Neuronal stem cell (in vitro differentiated cells): ENCODE results near the gene HOXC12.

Experiments
- DNase-seq: peaks from one replicate; pipeline ENCODE4 v3.0.0-alpha.2; 2013; ENCODE audit warnings: low spot score
- H2AFZ ChIP-seq: one replicate; pipeline ENCODE4 v1.6.1; 2013; ENCODE audit warnings: mild to moderate bottlenecking, low read length, inconsistent platforms
- H2AK5ac ChIP-seq: 2 replicates; pipeline ENCODE4 v1.6.1; 2013; ENCODE audit warnings: low read depth, mild to moderate bottlenecking, inconsistent platforms, low read length, moderate library complexity, mixed read lengths
- H2BK120ac ChIP-seq: 2 replicates; pipeline ENCODE4 v1.6.1; 2013; ENCODE audit warnings: low read depth, mild to moderate bottlenecking, inconsistent platforms, low read length, moderate library complexity, mixed read lengths
- H2BK12ac ChIP-seq: one replicate; pipeline ENCODE4 v1.6.1; 2013; ENCODE audit warnings: low read length, inconsistent platforms
- H2BK15ac ChIP-seq: 2 replicates; pipeline ENCODE4 v1.6.1; 2013; ENCODE audit warnings: mild to moderate bottlenecking, low read length, inconsistent platforms, mixed read lengths
- H2BK5ac ChIP-seq: one replicate; pipeline ENCODE4 v1.6.1; 2013; ENCODE audit warnings: inconsistent platforms, mild to moderate bottlenecking, low read length, moderate library complexity
- H3K14ac ChIP-seq: one replicate; pipeline ENCODE4 v1.6.1; 2013; ENCODE audit warnings: low read length, inconsistent platforms
- H3K18ac ChIP-seq: 2 replicates; pipeline ENCODE4 v1.6.1; 2013; ENCODE audit warnings: low read length, inconsistent platforms
- H3K23ac ChIP-seq: 2 replicates; pipeline ENCODE4 v1.6.1; 2013; ENCODE audit warnings: low read depth, mild to moderate bottlenecking, mixed read lengths, low read length, inconsistent platforms; ENCODE audit not compliant: poor library complexity
- H3K27ac ChIP-seq: replicated peaks from 3 replicates; pipeline ENCODE4 v1.5.1; 2013; ENCODE audit warnings: low read length, inconsistent platforms
- H3K27me3 ChIP-seq, 3 experiments: 2 replicates each; pipeline ENCODE4 v1.6.1; 2013; ENCODE audit warnings: low read length in 3 of 3, mild to moderate bottlenecking in 2 of 3, inconsistent platforms in 1 of 3, low read depth in 1 of 3, mixed read lengths in 1 of 3, moderate library complexity in 1 of 3; ENCODE audit not compliant: control insufficient read depth in 3 of 3, insufficient read depth in 3 of 3
- H3K36me3 ChIP-seq, 2 donors: replicated peaks in 1 of 2; 2 replicates each; pipeline ENCODE4 v1.6.1; 2013; ENCODE audit warnings: low read length in 2 of 2; ENCODE audit not compliant: control insufficient read depth in 2 of 2, insufficient read depth in 2 of 2
- H3K4ac ChIP-seq: 2 replicates; pipeline ENCODE4 v1.6.1; 2013; ENCODE audit warnings: inconsistent platforms, mild to moderate bottlenecking, low read length, moderate library complexity
- H3K4me1 ChIP-seq, 2 donors: 1 replicate in 1 of 2; 2 replicates in 1 of 2; pipeline ENCODE4 v1.6.1; 2013; ENCODE audit warnings: low read length in 2 of 2, low read depth in 1 of 2; ENCODE audit not compliant: control insufficient read depth in 2 of 2, insufficient read depth in 1 of 2
- H3K4me2 ChIP-seq: one replicate; pipeline ENCODE4 v1.6.1; 2013; ENCODE audit warnings: mild to moderate bottlenecking, low read length, inconsistent platforms; ENCODE audit not compliant: insufficient read depth, poor library complexity, severe bottlenecking
- H3K4me3 ChIP-seq, 2 donors: 2 replicates each; pipeline ENCODE4 v1.5.1; 2013; ENCODE audit warnings: low read length in 2 of 2, mild to moderate bottlenecking in 2 of 2, inconsistent platforms in 1 of 2, moderate library complexity in 1 of 2
- H3K79me1 ChIP-seq: one replicate; pipeline ENCODE4 v1.6.1; 2013; ENCODE audit warnings: low read depth, mild to moderate bottlenecking, inconsistent platforms, low read length, moderate library complexity
- H3K9ac ChIP-seq: one replicate; pipeline ENCODE4 v1.6.1; 2013; ENCODE audit warnings: mild to moderate bottlenecking, low read depth, low read length, inconsistent platforms; ENCODE audit not compliant: poor library complexity
- H3K9me3 ChIP-seq, 2 donors: replicated peaks in 1 of 2; 2 replicates each; pipeline versions ENCODE3 to v1.6.1; 2013; ENCODE audit warnings: low read length in 2 of 2, mild to moderate bottlenecking in 2 of 2, inconsistent platforms in 1 of 2, low read depth in 1 of 2, mixed read lengths in 1 of 2, moderate library complexity in 1 of 2; ENCODE audit not compliant: control insufficient read depth in 2 of 2, insufficient read depth in 1 of 2
- H4K8ac ChIP-seq: one replicate; pipeline ENCODE4 v1.6.1; 2013; ENCODE audit warnings: low read depth, mild to moderate bottlenecking, inconsistent platforms, low read length, moderate library complexity
- H4K91ac ChIP-seq: one replicate; pipeline ENCODE4 v1.6.1; 2013; ENCODE audit warnings: low read length, low read depth, mild to moderate bottlenecking, inconsistent platforms; ENCODE audit not compliant: poor library complexity
- WGBS, 2 donors: extraction: QIAGEN DNeasy Blood & Tissue Kit; methylation state at CpG; one replicate each; pipeline ENCODE4 v1.1.7; 2013; ENCODE audit warnings: missing lambda C conversion rate in 2 of 2, mixed read lengths in 1 of 2; ENCODE audit not compliant: insufficient read length in 2 of 2, insufficient replicate concordance in 1 of 2; ENCODE audit errors: extremely low coverage in 2 of 2; 5-methylcytosine and 5-hydroxymethylcytosine counted together

Gene HOXC12

DNA sequence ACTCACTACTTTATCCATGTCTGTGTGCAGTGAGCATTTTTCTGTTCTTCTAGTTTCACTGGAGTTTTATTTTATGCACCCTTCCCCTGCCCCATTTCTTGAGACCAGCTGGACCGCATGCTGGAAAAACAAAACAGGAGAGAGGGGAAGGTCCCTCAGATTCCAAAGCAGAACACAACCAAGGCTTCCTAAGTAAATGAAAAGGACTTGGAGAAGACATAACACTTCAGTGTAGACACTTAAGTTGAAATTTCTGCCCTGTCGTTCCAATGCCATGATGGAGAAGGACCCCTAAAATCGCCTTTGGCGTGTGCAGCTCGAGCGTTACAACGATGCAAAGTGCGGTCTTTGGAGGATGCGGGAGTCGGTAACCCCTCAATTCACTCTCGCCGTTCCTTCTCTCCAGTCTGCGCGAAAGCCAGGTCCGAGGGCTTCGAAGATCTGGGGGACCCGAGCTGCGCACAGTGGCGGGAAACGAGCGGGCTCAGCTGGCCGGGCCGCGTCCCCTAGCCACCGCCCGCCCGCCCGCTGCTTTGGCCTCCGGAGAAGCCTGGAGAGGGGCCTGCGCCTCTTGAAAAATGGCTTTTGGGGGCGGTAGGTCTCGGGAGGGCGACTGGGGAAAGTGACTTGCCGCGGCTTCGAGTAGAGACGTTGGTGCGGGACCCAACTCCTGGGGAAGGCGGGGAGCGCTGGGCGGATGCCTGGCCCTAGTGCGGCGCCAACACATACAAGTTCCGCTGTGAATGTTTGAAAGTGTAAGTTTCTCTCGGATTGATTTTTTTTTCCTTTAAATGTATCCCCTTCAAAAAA lies 27.3 kb upstream of the HOXC12 start:
- Histone ChIP-seq H3K4me3 (no peak overlapping the region), H4K91ac (no peak overlapping the region), H2AK5ac (no peak overlapping the region), H3K14ac (no peak overlapping the region), H4K8ac (no peak overlapping the region), H3K9ac (no peak overlapping the region), H3K23ac (no peak overlapping the region), H2AFZ (peak overlapping the region; percentile 64), H2BK12ac (no peak overlapping the region), H3K27me3 (peaks cover 32 to 100% (median 90%) of the 10 kb centered on the region in 3 experiments), H3K9me3 (peaks cover 0 to 7% of the 10 kb centered on the region in 2 donors), H3K79me1 (no peaks in the 10 kb centered on the region), H2BK15ac (no peak overlapping the region), H3K18ac (no peak overlapping the region), H3K36me3 (no peaks in the 10 kb centered on the region), H3K4me2 (no peak overlapping the region), H3K4me1 (no peaks in the 10 kb centered on the region), H3K4ac (no peak overlapping the region), H2BK120ac (no peak overlapping the region), H2BK5ac (no peak overlapping the region), H3K27ac (no peak overlapping the region)
- DNase-seq: no peak
- WGBS, 2 donors: no CpG with 5 or more reads among the region's 45 CpGs

DNA sequence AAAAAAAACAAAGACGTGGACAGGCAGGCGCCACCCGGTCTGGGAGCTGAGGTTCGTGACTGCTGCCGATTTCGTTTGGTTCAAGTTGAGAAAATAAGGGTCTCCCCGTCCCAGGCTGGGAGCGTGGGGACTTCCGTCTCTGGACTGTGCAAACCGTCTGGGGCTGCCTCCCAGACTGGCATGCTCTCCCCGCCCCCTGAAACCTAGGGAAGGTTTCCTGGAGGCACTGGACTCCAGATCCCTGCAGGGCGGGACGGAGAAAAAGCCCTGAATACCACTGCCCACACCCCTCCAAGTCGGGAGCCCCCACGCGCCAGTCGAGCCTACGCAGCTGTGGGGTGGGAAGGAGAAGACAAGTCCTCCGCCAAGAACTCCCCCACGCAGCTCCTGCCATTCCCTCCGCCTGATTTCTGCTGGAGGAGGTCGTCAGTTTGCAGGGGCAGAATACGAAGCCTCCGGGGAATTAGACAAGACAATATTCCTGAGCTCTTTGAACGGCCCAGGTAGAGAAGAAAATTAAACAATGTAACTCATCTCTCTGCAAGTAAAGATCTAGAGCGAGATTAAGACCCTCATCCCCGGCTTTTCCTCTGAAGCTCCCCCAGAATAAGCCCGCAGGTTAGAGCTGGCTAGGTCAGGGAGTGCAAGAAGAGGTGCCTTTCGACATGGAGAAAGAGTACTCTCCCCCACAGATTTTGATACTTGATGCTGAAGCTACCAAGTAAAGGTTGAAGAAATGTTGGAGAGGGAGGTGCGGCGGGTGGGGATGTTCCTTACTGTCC lies 26.5 kb upstream of the HOXC12 start:
- Histone ChIP-seq H3K23ac (no peak overlapping the region), H3K27me3 (peaks cover 33 to 100% (median 95%) of the 10 kb centered on the region in 3 experiments)

DNA sequence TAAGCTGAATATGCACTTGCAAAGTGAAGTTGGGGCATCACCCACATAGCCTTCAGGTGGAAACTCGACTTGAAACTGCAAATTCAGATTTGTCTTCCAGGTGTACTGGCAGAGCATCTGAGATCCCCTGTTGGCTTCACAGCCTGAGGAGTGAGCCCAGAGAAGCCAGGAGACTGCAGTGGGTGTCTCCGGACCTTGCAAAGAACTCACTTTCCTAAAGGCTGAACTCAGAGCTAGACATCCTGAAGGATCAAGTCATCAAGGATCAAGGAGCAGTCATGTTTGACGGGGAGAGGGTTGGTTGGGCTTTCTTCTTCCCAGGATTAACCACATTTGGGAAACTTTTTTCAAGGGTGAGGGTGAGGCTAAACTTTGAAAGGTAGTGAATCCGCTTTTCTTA lies 25.2 kb upstream of the HOXC12 start:
- Histone ChIP-seq H4K91ac (no peak overlapping the region), H3K36me3 (no peaks in the 10 kb centered on the region), H3K4me2 (no peak overlapping the region), H4K8ac (no peak overlapping the region), H3K18ac (no peak overlapping the region), H2BK120ac (no peak overlapping the region), H3K14ac (no peak overlapping the region), H3K27me3 (peaks cover 43 to 100% (median 96%) of the 10 kb centered on the region in 3 experiments), H3K4me3 (no peak overlapping the region), H2AFZ (no peak overlapping the region), H2BK15ac (no peak overlapping the region), H3K4ac (no peak overlapping the region), H3K23ac (no peak overlapping the region), H3K9me3 (peaks cover 0 to 7% of the 10 kb centered on the region in 2 donors), H3K79me1 (no peaks in the 10 kb centered on the region), H3K27ac (no peak overlapping the region), H3K4me1 (no peaks in the 10 kb centered on the region), H2AK5ac (no peak overlapping the region), H2BK12ac (no peak overlapping the region), H3K9ac (no peak overlapping the region), H2BK5ac (no peak overlapping the region)
- no CpG with 5 or more reads among the region's 4 CpGs for WGBS, 2 donors
- no peak for DNase-seq

More for the DNA sequence above, 26.5 kb upstream of the HOXC12 start:
- DNase-seq: no peak
- Histone ChIP-seq H3K36me3 (no peaks in the 10 kb centered on the region), H3K9ac (no peak overlapping the region), H3K79me1 (no peaks in the 10 kb centered on the region), H3K4me3 (no peak overlapping the region), H3K14ac (no peak overlapping the region), H2BK5ac (no peak overlapping the region), H3K4me1 (no peaks in the 10 kb centered on the region), H2AFZ (no peak overlapping the region), H2BK15ac (no peak overlapping the region), H2BK120ac (no peak overlapping the region), H4K8ac (no peak overlapping the region), H2AK5ac (no peak overlapping the region), H3K4me2 (no peak overlapping the region), H3K27ac (no peak overlapping the region), H2BK12ac (no peak overlapping the region), H3K18ac (no peak overlapping the region), H4K91ac (no peak overlapping the region), H3K9me3 (peaks cover 0 to 7% of the 10 kb centered on the region in 2 donors), H3K4ac (no peak overlapping the region)
- no CpG with 5 or more reads among the region's 31 CpGs for WGBS, 2 donors
